Natural killer cell (primary cell): ENCODE results near the gene ARL15. TPM values are rescaled to one million over a fixed set of nuclear protein-coding genes. Genes with fewer than 3 reads are reported as not detected.

ENCODE experiments used
- ATAC-seq, 3 donors: fragments of 150-1000 bp in 2 of 3; fragments of 200-7000 bp in 1 of 3; cut with Tn5 transposase; 1 replicate in 1 of 3; 2 replicates in 2 of 3; pipeline ENCODE4 v1.10.0; 2021; ENCODE audit warnings: mild to moderate bottlenecking in 2 of 3, moderate library complexity in 2 of 3
- DNase-seq, 2 donors: peaks; one replicate each; pipeline versions ENCODE4 v3.0.0 to v3.0.0-alpha.2; 2013 to 2021; ENCODE audit warnings: mixed read lengths in 1 of 2
- H3K27ac ChIP-seq: one replicate; pipeline ENCODE4 v1.5.1; 2013; ENCODE audit warnings: mild to moderate bottlenecking, low read length
- H3K27me3 ChIP-seq: one replicate; pipeline ENCODE4 v1.6.1; 2013; ENCODE audit warnings: low read length; ENCODE audit not compliant: control insufficient read depth, insufficient read depth
- H3K36me3 ChIP-seq: one replicate; pipeline ENCODE4 v1.6.1; 2013; ENCODE audit warnings: low read length; ENCODE audit not compliant: control insufficient read depth, insufficient read depth
- H3K4me1 ChIP-seq: one replicate; pipeline ENCODE4 v1.6.1; 2013; ENCODE audit warnings: low read length; ENCODE audit not compliant: control insufficient read depth, insufficient read depth
- H3K4me3 ChIP-seq: one replicate; pipeline ENCODE4 v1.5.1; 2013; ENCODE audit warnings: low read length
- H3K9me3 ChIP-seq: one replicate; pipeline ENCODE4 v1.6.1; 2013; ENCODE audit warnings: low read length; ENCODE audit not compliant: control insufficient read depth, insufficient read depth
- H3K27ac Mint-ChIP-seq, 2 donors: one replicate each; pipeline ENCODE4 v1.8.0; 2022; ENCODE audit warnings: mild to moderate bottlenecking in 2 of 2, mixed read lengths in 2 of 2, moderate library complexity in 1 of 2
- H3K27me3 Mint-ChIP-seq, 2 donors: one replicate each; pipeline ENCODE4 v1.8.0; 2022; ENCODE audit warnings: low read depth in 2 of 2, mixed read lengths in 2 of 2
- H3K36me3 Mint-ChIP-seq: one replicate; pipeline ENCODE4 v1.8.0; 2022; ENCODE audit warnings: mixed read lengths
- H3K4me1 Mint-ChIP-seq, 2 donors: one replicate each; pipeline ENCODE4 v1.8.0; 2022; ENCODE audit warnings: mixed read lengths in 2 of 2
- H3K4me3 Mint-ChIP-seq: one replicate; pipeline ENCODE4 v1.8.0; 2022; ENCODE audit warnings: mild to moderate bottlenecking, moderate library complexity, mixed read lengths
- H3K9me3 Mint-ChIP-seq, 2 donors: one replicate each; pipeline ENCODE4 v1.8.0; 2022; ENCODE audit warnings: mixed read lengths in 2 of 2
- CTCF ChIP-seq: fragments of 200-600 bp; IDR thresholded peaks from one replicate; pipeline ENCODE4 v1.8.0; 2022; ENCODE audit warnings: antibody characterized with exemption
- WGBS: methylation state at CpG from one replicate; pipeline ENCODE4 v1.1.7; 2013; ENCODE audit warnings: missing lambda C conversion rate; ENCODE audit not compliant: insufficient coverage; 5-methylcytosine and 5-hydroxymethylcytosine counted together
- intact Hi-C: fragments of 100-400 bp; cut with micrococcal nuclease; formaldehyde crosslinking; loops from one replicate; pipeline ENCODE4 v1.14.2; 2022
- total RNA-seq, 4 donors: library from RNA; stranded (reverse); fragments of 120-200 nt in 1 of 4; gene quantifications; one replicate each; pipeline versions ENCODE4 v1.2.3 to v1.2.4, GENCODE V29; 2013 to 2022

The ARL15 gene
- total RNA-seq, 3 donors from 2014 or later (not counting 1 experiment from before 2014, with no cell fraction given) = 28.9 to 35.1 (median 33.1) TPM

- no peaks in the 10 kb centered on the region for H3K36me3 ChIP-seq
- H3K9me3 ChIP-seq = no peaks in the 10 kb centered on the region
- H3K4me3 ChIP-seq = no peak overlapping the region
- no peak for TF ChIP-seq CTCF
- no peaks in the 10 kb centered on the region for H3K27me3 Mint-ChIP-seq
- intact Hi-C loops = no loop called here
- no peaks in the 10 kb centered on the region for H3K4me1 ChIP-seq
- H3K27ac Mint-ChIP-seq = no peak overlapping the region
- WGBS = 97% methylated on average over 5 of the region's 5 CpGs
- H3K27me3 ChIP-seq = no peaks in the 10 kb centered on the region
- H3K4me3 Mint-ChIP-seq = no peak overlapping the region
- DNase-seq = no peak
- H3K27ac ChIP-seq = no peak overlapping the region
- no peaks in the 10 kb centered on the region for H3K9me3 Mint-ChIP-seq
- H3K4me1 Mint-ChIP-seq = peaks cover 59 to 74% of the 10 kb centered on the region in 2 donors
- ATAC-seq = peak in 1 of 3 donors; percentile 46
- H3K36me3 Mint-ChIP-seq = no peaks in the 10 kb centered on the region
Observed at GRCh38 chr5:54302267-54302687, 8.1 kb downstream of the ARL15 start.

- DNase-seq (no peak), ATAC-seq (no peak)
- Mint-ChIP-seq H3K27ac (no peak overlapping the region), H3K9me3 (no peaks in the 10 kb centered on the region), H3K4me1 (peaks cover 59 to 74% of the 10 kb centered on the region in 2 donors), H3K36me3 (no peaks in the 10 kb centered on the region), H3K27me3 (no peaks in the 10 kb centered on the region), H3K4me3 (no peak overlapping the region)
- H3K27ac ChIP-seq = no peak overlapping the region
- H3K27me3 ChIP-seq = no peaks in the 10 kb centered on the region
- no peaks in the 10 kb centered on the region for H3K9me3 ChIP-seq
- H3K36me3 ChIP-seq = no peaks in the 10 kb centered on the region
- WGBS = 93% methylated on average over 1 of the region's 1 CpG
- intact Hi-C loops = no loop called here
- no peaks in the 10 kb centered on the region for H3K4me1 ChIP-seq
- TF ChIP-seq CTCF = no peak
- no peak overlapping the region for H3K4me3 ChIP-seq
Observed at GRCh38 chr5:54301849-54302248, 8.5 kb downstream of the ARL15 start.

- 88% methylated on average over 2 of the region's 2 CpGs for WGBS
- Mint-ChIP-seq H3K4me3 (no peak overlapping the region), H3K27ac (peak overlapping the region in 1 of 2 donors; percentile 38), H3K4me1 (peaks cover 61 to 74% of the 10 kb centered on the region in 2 donors), H3K27me3 (no peaks in the 10 kb centered on the region), H3K36me3 (no peaks in the 10 kb centered on the region), H3K9me3 (no peaks in the 10 kb centered on the region)
- Histone ChIP-seq H3K4me3 (no peak overlapping the region), H3K27me3 (no peaks in the 10 kb centered on the region), H3K4me1 (no peaks in the 10 kb centered on the region), H3K9me3 (no peaks in the 10 kb centered on the region), H3K27ac (no peak overlapping the region), H3K36me3 (no peaks in the 10 kb centered on the region)
- DNase-seq (no peak), ATAC-seq (no peak)
- intact Hi-C loops = no loop called here
- no peak for TF ChIP-seq CTCF
Observed at GRCh38 chr5:54301220-54301619, 9.2 kb downstream of the ARL15 start.

GRCh38 chr5:54298947-54299346 lies 11.4 kb downstream of the ARL15 start:
- intact Hi-C loops = no loop called here
- no peaks in the 10 kb centered on the region for H3K4me1 ChIP-seq
- peak overlapping the region in 1 of 2 donors; percentile 41 for H3K27ac Mint-ChIP-seq

More at GRCh38 chr5:54298947-54299346, 11.4 kb downstream of the ARL15 start:
- DNase-seq (no peak), ATAC-seq (no peak)
- H3K36me3 Mint-ChIP-seq = no peaks in the 10 kb centered on the region
- Histone ChIP-seq H3K27me3 (no peaks in the 10 kb centered on the region), H3K27ac (no peak overlapping the region), H3K9me3 (no peaks in the 10 kb centered on the region), H3K4me3 (no peak overlapping the region), H3K36me3 (no peaks in the 10 kb centered on the region)
- peaks cover 79 to 86% of the 10 kb centered on the region in 2 donors for H3K4me1 Mint-ChIP-seq
- TF ChIP-seq CTCF = no peak
- H3K9me3 Mint-ChIP-seq = no peaks in the 10 kb centered on the region
- no peak overlapping the region for H3K4me3 Mint-ChIP-seq
- 96% methylated on average over 5 of the region's 5 CpGs for WGBS
- no peaks in the 10 kb centered on the region for H3K27me3 Mint-ChIP-seq
